Endothelial cell of umbilical vein (primary cell): Measurements from ENCODE around the gene SLC25A21. TPM values are rescaled to one million over a fixed set of nuclear protein-coding genes. Genes with fewer than 3 reads are reported as not detected.
"Not testable (repeated sequence)": the region's sequence is repeated elsewhere in the genome, so short reads cannot be mapped to it uniquely, and the experiment has no call there.

Experiments used
- BruUV-seq: library from RNA; stranded (reverse); fragments of 400-500 nt; replicated peaks from 2 replicates; lab custom pipeline; 2021; lab: Mats Ljungman, UMichigan
- CTCF ChIA-PET: fragments of 300-600, 350-600 bp; sonication (Branson Sonifier 250); formaldehyde crosslinking; loops from one replicate; lab custom pipeline; 2021; ENCODE audit warnings: antibody characterized with exemption, inconsistent platforms; lab: Charles Lee
- POLR2A ChIA-PET: fragments of 300-600, 350-600 bp; sonication (Branson Sonifier 250); formaldehyde crosslinking; loops from one replicate; lab custom pipeline; 2021; ENCODE audit warnings: antibody characterized with exemption, inconsistent platforms; lab: Charles Lee
- DNase-seq: peaks from one replicate; pipeline ENCODE4 v3.0.0-alpha.2; 2011; ENCODE audit warnings: low read depth, low spot score
- FAIRE-seq: peaks from 2 replicates; lab custom pipeline; 2011; peaks lifted over from hg19 to GRCh38; lab: Jason Lieb, UNC
- H2AFZ ChIP-seq: 2 replicates; pipeline ENCODE4 v1.6.0; 2012; ENCODE audit warnings: low read depth, low read length, control low read depth, inconsistent platforms
- H3K27ac ChIP-seq: 2 replicates; pipeline ENCODE4 v1.5.1; 2011; ENCODE audit warnings: low read depth, mild to moderate bottlenecking, control low read depth, low read length, moderate library complexity; ENCODE audit not compliant: insufficient read depth
- H3K27me3 ChIP-seq, 2 experiments: 2 replicates each; pipeline versions ENCODE4 v1.6.0 to v1.6.1; 2011; ENCODE audit warnings: low read length in 2 of 2, mixed read lengths in 1 of 2; ENCODE audit not compliant: control insufficient read depth in 2 of 2, insufficient read depth in 2 of 2
- H3K36me3 ChIP-seq, 2 experiments: 2 replicates in 1 of 2; 3 replicates in 1 of 2; pipeline ENCODE4 v1.5.1; 2011; ENCODE audit warnings: low read length in 2 of 2, mild to moderate bottlenecking in 1 of 2, moderate library complexity in 1 of 2; ENCODE audit not compliant: control insufficient read depth in 2 of 2, insufficient read depth in 2 of 2; ENCODE audit errors: extremely low read depth in 1 of 2
- H3K4me1 ChIP-seq: 3 replicates; pipeline ENCODE4 v1.5.1; 2011; ENCODE audit warnings: mild to moderate bottlenecking, low read length; ENCODE audit not compliant: control insufficient read depth, insufficient read depth; ENCODE audit errors: extremely low read depth
- H3K4me2 ChIP-seq: 2 replicates; pipeline ENCODE4 v1.6.1; 2011; ENCODE audit warnings: low read length, control low read depth, mixed read lengths; ENCODE audit not compliant: insufficient read depth
- H3K4me3 ChIP-seq, 3 experiments: fragments of 200-600 bp in 1 of 3; sonication (generic), shearing (Covaris generic) in 1 of 3; replicated peaks in 1 of 3; 2 replicates each; pipeline ENCODE4 v1.5.1; 2011 to 2016; ENCODE audit warnings: control low read depth in 3 of 3, low read length in 3 of 3, mild to moderate bottlenecking in 2 of 3, inconsistent platforms in 1 of 3, low read depth in 1 of 3, moderate library complexity in 1 of 3; ENCODE audit not compliant: insufficient read depth in 1 of 3
- H3K79me2 ChIP-seq: 2 replicates; pipeline ENCODE4 v1.6.0; 2012; ENCODE audit warnings: low read length, inconsistent platforms; ENCODE audit not compliant: control insufficient read depth, insufficient read depth
- H3K9ac ChIP-seq: replicated peaks from 2 replicates; pipeline ENCODE3; 2011; ENCODE audit warnings: low read length, control low read depth; ENCODE audit not compliant: insufficient read depth; ENCODE audit errors: extremely low read depth
- H3K9me1 ChIP-seq: replicated peaks from 3 replicates; pipeline ENCODE4 v1.6.0; 2011; ENCODE audit warnings: mild to moderate bottlenecking, low read length; ENCODE audit not compliant: control insufficient read depth, insufficient read depth; ENCODE audit errors: extremely low read depth
- H3K9me3 ChIP-seq: replicated peaks from 2 replicates; pipeline ENCODE4 v1.5.1; 2012; ENCODE audit warnings: low read length, inconsistent platforms; ENCODE audit not compliant: control insufficient read depth, insufficient read depth
- H4K20me1 ChIP-seq: replicated peaks from 2 replicates; pipeline ENCODE3; 2011; ENCODE audit warnings: mild to moderate bottlenecking, low read length; ENCODE audit not compliant: control insufficient read depth, insufficient read depth; ENCODE audit errors: extremely low read depth
- CTCF ChIP-seq, 2 donors: IDR thresholded peaks; 1 replicate in 1 of 2; 2 replicates in 1 of 2; pipeline ENCODE4 v1.5.1; 2011; ENCODE audit warnings: low read length in 2 of 2, mild to moderate bottlenecking in 2 of 2, moderate library complexity in 2 of 2, control low read depth in 1 of 2, inconsistent platforms in 1 of 2, low read depth in 1 of 2; ENCODE audit not compliant: insufficient read depth in 1 of 2; ENCODE audit errors: extremely low read depth in 1 of 2
- EZH2 ChIP-seq: IDR thresholded peaks from 2 replicates; pipeline ENCODE4 v1.6.1; 2012; ENCODE audit warnings: borderline replicate concordance, low read depth, mild to moderate bottlenecking, moderate library complexity, low read length, inconsistent platforms; ENCODE audit not compliant: severe bottlenecking
- FOS ChIP-seq: IDR thresholded peaks from 2 replicates; pipeline ENCODE4 v1.6.1; 2011; ENCODE audit warnings: mild to moderate bottlenecking, low read length, moderate library complexity, borderline replicate concordance; ENCODE audit not compliant: insufficient read depth
- GATA2 ChIP-seq: IDR thresholded peaks from 2 replicates; pipeline ENCODE4 v1.7.0; 2011; ENCODE audit warnings: low read depth, mild to moderate bottlenecking, moderate library complexity, mixed read lengths, low read length; ENCODE audit not compliant: insufficient read length, insufficient read depth
- JUN ChIP-seq: IDR thresholded peaks from 2 replicates; pipeline ENCODE4 v1.6.1; 2011; ENCODE audit warnings: borderline replicate concordance, low read depth; ENCODE audit not compliant: insufficient read length, insufficient read depth
- MAX ChIP-seq: IDR thresholded peaks from 2 replicates; pipeline ENCODE4 v1.6.1; 2011; ENCODE audit not compliant: insufficient read depth, insufficient read length
- MYC ChIP-seq: IDR thresholded peaks from one replicate; pipeline ENCODE4 v1.6.1; 2011; ENCODE audit warnings: mild to moderate bottlenecking, low read depth, low read length
- POLR2A ChIP-seq: IDR thresholded peaks from 2 replicates; pipeline ENCODE4 v1.6.1; 2012; ENCODE audit warnings: low read depth, mild to moderate bottlenecking, control low read depth, low read length
- POLR2AphosphoS5 ChIP-seq: IDR thresholded peaks from 2 replicates; pipeline ENCODE4 v1.6.1; 2012; ENCODE audit warnings: low read depth, mild to moderate bottlenecking, control low read depth, low read length, moderate library complexity; ENCODE audit not compliant: insufficient read depth
- dilution Hi-C: fragments of 300-500 bp; cut with MboI; formaldehyde crosslinking; loops from one replicate; pipeline ENCODE4 v1.15.0; 2019; ENCODE audit warnings: low sequenced_read_pairs; ENCODE audit not compliant: extremely low pct_ligation_motif_present
- intact Hi-C: fragments of 100-400 bp; cut with micrococcal nuclease; formaldehyde crosslinking; loops from one replicate; pipeline ENCODE4 v1.10.0; 2022
- polyA plus RNA-seq, 4 experiments: library from polyadenylated mRNA; depleted of rRNA in 3 of 4; stranded (reverse) in 3 of 4; unstranded in 1 of 4; fragments of >200 nt; gene quantifications; 2 replicates each; pipeline versions ENCODE4 v1.2.1 to v1.2.3, GENCODE V29; 2011 to 2012; ENCODE audit warnings: missing spikeins in 1 of 4
- total RNA-seq: library from RNA; stranded (reverse); gene quantifications from 2 replicates; pipeline ENCODE4 v1.2.3, GENCODE V29; 2021

SLC25A21 gene
- total and polyA plus RNA-seq, 2 donors (not counting 3 experiments of a cell fraction or from before 2014, with no cell fraction given): 0.98 to 1.4 TPM

GRCh38 chr14:37210448-37210847, 38.0 kb upstream of the SLC25A21 start:
- H3K9me1 ChIP-seq: no peaks in the 10 kb centered on the region
- H3K4me3 ChIP-seq: no peak overlapping the region
- H3K79me2 ChIP-seq: peaks cover 66% of the 10 kb centered on the region
- H4K20me1 ChIP-seq: no peaks in the 10 kb centered on the region
- intact Hi-C loops: no loop called here
- TF ChIP-seq FOS (no peak), MAX (no peak), JUN (no peak), POLR2A (no peak), EZH2 (no peak), GATA2 (no peak), MYC (no peak), CTCF (IDR thresholded peaks at IDR 0.05; ENCODE audit: extremely low read depth in 1 of 2, insufficient read depth in 1 of 2, low read depth in 1 of 2, low read length in 2 of 2) (no peak), POLR2AphosphoS5 (no peak)
- no peak overlapping the region for H3K27ac ChIP-seq
- dilution Hi-C loops: no loop called here
- H2AFZ ChIP-seq: no peak overlapping the region
- H3K27me3 ChIP-seq: no peaks in the 10 kb centered on the region
- H3K4me2 ChIP-seq: no peak overlapping the region
- ChIA-PET CTCF (interaction anchor here (8.5 kb wide), 1 partner anchor 20 kb away, joined by 56 read pairs; no protein-coding TSS in a partner anchor), POLR2A (no interaction called here)
- DNase-seq (no peak), FAIRE-seq (no peak)
- BruUV-seq: no TSS peak
- no peaks in the 10 kb centered on the region for H3K36me3 ChIP-seq
- H3K4me1 ChIP-seq: peaks cover 33% of the 10 kb centered on the region
- no peak overlapping the region for H3K9ac ChIP-seq
- H3K9me3 ChIP-seq: peaks cover 6% of the 10 kb centered on the region

GRCh38 chr14:37209617-37210016, 37.2 kb upstream of the SLC25A21 start:
- FAIRE-seq, DNase-seq, H3K4me3 ChIP-seq, H3K9me1 ChIP-seq, H3K9me3 ChIP-seq, H2AFZ ChIP-seq, H3K4me2 ChIP-seq, H3K27ac ChIP-seq, POLR2A ChIA-PET, intact Hi-C loops, H3K9ac ChIP-seq, dilution Hi-C loops, H4K20me1 ChIP-seq, H3K27me3 ChIP-seq, H3K36me3 ChIP-seq, BruUV-seq: not testable (repeated sequence)
- Histone ChIP-seq H3K79me2 (peaks cover 66% of the 10 kb centered on the region), H3K4me1 (peaks cover 33% of the 10 kb centered on the region)
- CTCF ChIA-PET: interaction anchor here (8.5 kb wide), 1 partner anchor 21 kb away, joined by 56 read pairs; no protein-coding TSS in a partner anchor
